Measurements from ENCODE around the gene ARRB1.
A peak's percentile ranks its signal among the peaks of the same experiment; 100 is the strongest.

Gene ARRB1

GRCh38 chr11:75384438-75385080 lies 33.1 kb upstream of the ARRB1 start (continued):
- TF ChIP-seq, protein P1, sequence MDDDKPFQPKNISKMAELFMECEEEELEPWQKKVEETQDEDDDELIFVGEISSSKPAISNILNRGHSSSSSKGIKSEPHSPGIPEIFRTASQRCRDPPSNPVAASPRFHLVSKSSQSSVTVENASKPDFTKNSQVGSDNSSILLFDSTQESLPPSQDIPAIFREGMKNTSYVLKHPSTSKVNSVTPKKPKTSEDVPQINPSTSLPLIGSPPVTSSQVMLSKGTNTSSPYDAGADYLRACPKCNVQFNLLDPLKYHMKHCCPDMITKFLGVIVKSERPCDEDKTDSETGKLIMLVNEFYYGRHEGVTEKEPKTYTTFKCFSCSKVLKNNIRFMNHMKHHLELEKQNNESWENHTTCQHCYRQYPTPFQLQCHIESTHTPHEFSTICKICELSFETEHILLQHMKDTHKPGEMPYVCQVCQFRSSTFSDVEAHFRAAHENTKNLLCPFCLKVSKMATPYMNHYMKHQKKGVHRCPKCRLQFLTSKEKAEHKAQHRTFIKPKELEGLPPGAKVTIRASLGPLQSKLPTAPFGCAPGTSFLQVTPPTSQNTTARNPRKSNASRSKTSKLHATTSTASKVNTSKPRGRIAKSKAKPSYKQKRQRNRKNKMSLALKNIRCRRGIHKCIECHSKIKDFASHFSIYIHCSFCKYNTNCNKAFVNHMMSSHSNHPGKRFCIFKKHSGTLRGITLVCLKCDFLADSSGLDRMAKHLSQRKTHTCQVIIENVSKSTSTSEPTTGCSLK (tag by site-specific recombination; IDR thresholded peaks at IDR 0.05), result no peak
- TF ChIP-seq EGR2 (tag by site-specific recombination; IDR thresholded peaks at IDR 0.05; ENCODE audit: low read depth), result no peak
- peak; percentile 70; the same call in 1 of the 2 replicates for TF ChIP-seq ZNF561 (tag by site-specific recombination; IDR thresholded peaks at IDR 0.05; ENCODE audit: borderline replicate concordance)
- no peak for TF ChIP-seq ZFP41 (tag by site-specific recombination; IDR thresholded peaks at IDR 0.05; ENCODE audit: borderline replicate concordance)
- TF ChIP-seq ZNF37A (tag by site-specific recombination; IDR thresholded peaks at IDR 0.05), result no peak
- TF ChIP-seq ZBTB17 (tag by site-specific recombination; IDR thresholded peaks at IDR 0.05), result peak; percentile 64; the same call in 1 of the 2 replicates
- peak; percentile 85 for TF ChIP-seq ZNF654 (tag by site-specific recombination; IDR thresholded peaks at IDR 0.05; ENCODE audit: low read depth)
- TF ChIP-seq ZFHX2 (tag by site-specific recombination; conservative IDR thresholded peaks at IDR 0.05), result no peak
- TF ChIP-seq ZNF211 (tag by site-specific recombination; IDR thresholded peaks at IDR 0.05; ENCODE audit: low read depth), result no peak
- TF ChIP-seq ZNF433 (tag by site-specific recombination; IDR thresholded peaks at IDR 0.05; ENCODE audit: low read depth), result no peak
- TF ChIP-seq ZFP69B (tag by site-specific recombination; IDR thresholded peaks at IDR 0.05), result 0 out of 2 replicates have a peak, but pooled peaks have one; percentile 37
- TF ChIP-seq ZNF747 (tag by site-specific recombination; IDR thresholded peaks at IDR 0.05), result no peak

DNA sequence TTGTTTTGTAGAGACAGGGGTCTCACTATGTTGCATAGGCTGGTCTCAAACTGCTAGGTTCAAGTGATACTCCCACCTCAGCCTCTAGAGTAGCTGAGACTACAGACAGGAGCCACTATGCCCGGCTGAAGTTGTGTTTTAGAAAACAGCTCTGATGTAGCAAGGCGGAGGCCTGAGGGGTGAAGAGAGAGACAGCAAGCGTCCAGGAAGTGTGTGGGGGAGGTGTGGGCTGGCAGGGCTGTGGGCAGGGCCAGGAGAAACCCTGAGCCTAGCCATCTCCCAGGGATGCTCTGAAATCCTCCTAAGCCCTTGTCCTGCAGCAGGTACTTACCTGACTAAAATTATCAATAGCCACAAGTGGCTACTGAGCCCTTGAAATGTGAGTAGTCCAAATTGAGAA lies 31.8 kb upstream of the ARRB1 start:
- no peak overlapping the region for H3K27ac ChIP-seq (ENCODE audit: extremely low read depth, low read depth, low read length)
- H3K4me3 ChIP-seq (ENCODE audit: low read depth, low read length), result no peak overlapping the region
- ChIA-PET POLR2A (no interaction called here), CTCF (interaction anchor here (0.6 to 10.9 kb wide), 9 partner anchors 11 to 142 kb away, joined by 3 to 209 read pairs (median 15); partner anchors contain the start of gene GDPD5)
- TF ChIP-seq ZNF571 (tag by site-specific recombination; IDR thresholded peaks at IDR 0.05) (no peak), RBAK (tag by site-specific recombination; IDR thresholded peaks at IDR 0.05) (no peak), BCL11B (tag by site-specific recombination; IDR thresholded peaks at IDR 0.05; ENCODE audit: low read depth) (no peak), ZNF37A (tag by site-specific recombination; IDR thresholded peaks at IDR 0.05) (no peak), ZNF426 (tag by site-specific recombination; IDR thresholded peaks at IDR 0.05) (no peak), ZBTB21 (tag by site-specific recombination; IDR thresholded peaks at IDR 0.05) (no peak), ZFHX2 (tag by site-specific recombination; conservative IDR thresholded peaks at IDR 0.05) (peak; percentile 54), KLF16 (tag by site-specific recombination; IDR thresholded peaks at IDR 0.05) (no peak), EGR2 (tag by site-specific recombination; IDR thresholded peaks at IDR 0.05; ENCODE audit: low read depth) (peak; percentile 36; the same call in 1 of the 2 replicates), GLI2 (tag by site-specific recombination; IDR thresholded peaks at IDR 0.05; ENCODE audit: borderline replicate concordance, low read depth) (no peak), ZNF394 (tag by site-specific recombination; IDR thresholded peaks at IDR 0.05; ENCODE audit: borderline replicate concordance) (no peak)
- TF ChIP-seq, protein P2, sequence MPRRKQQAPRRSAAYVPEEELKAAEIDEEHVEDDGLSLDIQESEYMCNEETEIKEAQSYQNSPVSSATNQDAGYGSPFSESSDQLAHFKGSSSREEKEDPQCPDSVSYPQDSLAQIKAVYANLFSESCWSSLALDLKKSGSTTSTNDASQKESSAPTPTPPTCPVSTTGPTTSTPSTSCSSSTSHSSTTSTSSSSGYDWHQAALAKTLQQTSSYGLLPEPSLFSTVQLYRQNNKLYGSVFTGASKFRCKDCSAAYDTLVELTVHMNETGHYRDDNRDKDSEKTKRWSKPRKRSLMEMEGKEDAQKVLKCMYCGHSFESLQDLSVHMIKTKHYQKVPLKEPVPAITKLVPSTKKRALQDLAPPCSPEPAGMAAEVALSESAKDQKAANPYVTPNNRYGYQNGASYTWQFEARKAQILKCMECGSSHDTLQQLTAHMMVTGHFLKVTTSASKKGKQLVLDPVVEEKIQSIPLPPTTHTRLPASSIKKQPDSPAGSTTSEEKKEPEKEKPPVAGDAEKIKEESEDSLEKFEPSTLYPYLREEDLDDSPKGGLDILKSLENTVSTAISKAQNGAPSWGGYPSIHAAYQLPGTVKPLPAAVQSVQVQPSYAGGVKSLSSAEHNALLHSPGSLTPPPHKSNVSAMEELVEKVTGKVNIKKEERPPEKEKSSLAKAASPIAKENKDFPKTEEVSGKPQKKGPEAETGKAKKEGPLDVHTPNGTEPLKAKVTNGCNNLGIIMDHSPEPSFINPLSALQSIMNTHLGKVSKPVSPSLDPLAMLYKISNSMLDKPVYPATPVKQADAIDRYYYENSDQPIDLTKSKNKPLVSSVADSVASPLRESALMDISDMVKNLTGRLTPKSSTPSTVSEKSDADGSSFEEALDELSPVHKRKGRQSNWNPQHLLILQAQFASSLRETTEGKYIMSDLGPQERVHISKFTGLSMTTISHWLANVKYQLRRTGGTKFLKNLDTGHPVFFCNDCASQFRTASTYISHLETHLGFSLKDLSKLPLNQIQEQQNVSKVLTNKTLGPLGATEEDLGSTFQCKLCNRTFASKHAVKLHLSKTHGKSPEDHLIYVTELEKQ (tag by site-specific recombination; IDR thresholded peaks at IDR 0.05; ENCODE audit: borderline replicate concordance), result no peak
- no peaks in the 10 kb centered on the region for H3K36me3 ChIP-seq (ENCODE audit: control insufficient read depth in 2 of 2, insufficient read depth in 1 of 2, low read length in 2 of 2)
- no peaks in the 10 kb centered on the region for H3K9me3 ChIP-seq (ENCODE audit: control insufficient read depth, insufficient read depth, low read depth, low read length)
- H3K4me1 ChIP-seq (ENCODE audit: control insufficient read depth, insufficient read depth, low read length), result no peaks in the 10 kb centered on the region
